Trophoblast cell (in vitro differentiated cells and primary cell): ENCODE results near the gene MAMSTR.
A peak's percentile ranks its signal among the peaks of the same experiment; 100 is the strongest.
"Not testable (repeated sequence)": the region's sequence is repeated elsewhere in the genome, so short reads cannot be mapped to it uniquely, and the experiment has no call there.

Experiments
- DNase-seq, 2 donors: peaks; one replicate each; pipeline ENCODE4 v3.0.0-alpha.2; 2016
- H2AFZ ChIP-seq: 2 replicates; pipeline ENCODE4 v1.6.1; 2013; ENCODE audit warnings: low read length, moderate library complexity, mild to moderate bottlenecking; ENCODE audit not compliant: insufficient read depth, poor library complexity
- H2AK5ac ChIP-seq: 2 replicates; pipeline ENCODE4 v1.6.1; 2013; ENCODE audit warnings: mild to moderate bottlenecking, low read length
- H2BK120ac ChIP-seq: 2 replicates; pipeline ENCODE4 v1.6.1; 2013; ENCODE audit warnings: low read length, mild to moderate bottlenecking, moderate library complexity; ENCODE audit not compliant: insufficient read depth, poor library complexity
- H2BK12ac ChIP-seq: 2 replicates; pipeline ENCODE4 v1.6.1; 2013; ENCODE audit warnings: mild to moderate bottlenecking, low read length, moderate library complexity
- H2BK5ac ChIP-seq: 2 replicates; pipeline ENCODE4 v1.6.1; 2013; ENCODE audit warnings: low read length, low read depth, moderate library complexity, mild to moderate bottlenecking; ENCODE audit not compliant: poor library complexity
- H3K14ac ChIP-seq: 2 replicates; pipeline ENCODE4 v1.6.1; 2013; ENCODE audit warnings: mild to moderate bottlenecking, low read length
- H3K18ac ChIP-seq: 2 replicates; pipeline ENCODE4 v1.6.1; 2013; ENCODE audit warnings: mild to moderate bottlenecking, low read length
- H3K23ac ChIP-seq: 2 replicates; pipeline ENCODE4 v1.6.1; 2013; ENCODE audit warnings: low read length
- H3K27ac ChIP-seq: 2 replicates; pipeline ENCODE4 v1.5.1; 2013; ENCODE audit warnings: low read depth, mild to moderate bottlenecking, inconsistent platforms, low read length, moderate library complexity
- H3K27me3 ChIP-seq: 2 replicates; pipeline ENCODE4 v1.6.1; 2013; ENCODE audit warnings: inconsistent platforms, mild to moderate bottlenecking, low read length, moderate library complexity; ENCODE audit not compliant: insufficient read depth
- H3K36me3 ChIP-seq, 2 experiments: 1 replicate in 1 of 2; 2 replicates in 1 of 2; pipeline ENCODE4 v1.6.1; 2013; ENCODE audit warnings: low read length in 2 of 2, mild to moderate bottlenecking in 2 of 2, moderate library complexity in 1 of 2; ENCODE audit not compliant: insufficient read depth in 2 of 2, control insufficient read depth in 1 of 2
- H3K4ac ChIP-seq: 2 replicates; pipeline ENCODE4 v1.6.1; 2013; ENCODE audit warnings: low read depth, mild to moderate bottlenecking, low read length, moderate library complexity
- H3K4me1 ChIP-seq, 2 experiments: 1 replicate in 1 of 2; 2 replicates in 1 of 2; pipeline ENCODE4 v1.6.1; 2013; ENCODE audit warnings: low read length in 2 of 2, mild to moderate bottlenecking in 2 of 2, moderate library complexity in 1 of 2; ENCODE audit not compliant: insufficient read depth in 2 of 2, control insufficient read depth in 1 of 2
- H3K4me2 ChIP-seq: 2 replicates; pipeline ENCODE4 v1.6.1; 2013; ENCODE audit warnings: inconsistent platforms, mild to moderate bottlenecking, low read length, moderate library complexity
- H3K4me3 ChIP-seq: 2 replicates; pipeline ENCODE4 v1.5.1; 2013; ENCODE audit warnings: mild to moderate bottlenecking, low read depth, low read length, inconsistent platforms
- H3K79me1 ChIP-seq: one replicate; pipeline ENCODE4 v1.6.1; 2013; ENCODE audit warnings: low read length
- H3K79me2 ChIP-seq: 2 replicates; pipeline ENCODE4 v1.6.1; 2013; ENCODE audit warnings: low read length, mild to moderate bottlenecking; ENCODE audit not compliant: control insufficient read depth, insufficient read depth, poor library complexity
- H3K9ac ChIP-seq: 2 replicates; pipeline ENCODE4 v1.6.1; 2013; ENCODE audit warnings: mild to moderate bottlenecking, low read length
- H3K9me3 ChIP-seq: 2 replicates; pipeline ENCODE4 v1.6.1; 2013; ENCODE audit warnings: low read depth, mild to moderate bottlenecking, control low read depth, inconsistent platforms, low read length; ENCODE audit not compliant: insufficient read depth
- H4K12ac ChIP-seq: 2 replicates; pipeline ENCODE4 v1.6.1; 2013; ENCODE audit warnings: low read depth, mild to moderate bottlenecking, low read length, moderate library complexity
- H4K8ac ChIP-seq: 2 replicates; pipeline ENCODE4 v1.6.1; 2013; ENCODE audit warnings: low read depth, mild to moderate bottlenecking, low read length, moderate library complexity
- H4K91ac ChIP-seq: one replicate; pipeline ENCODE4 v1.6.1; 2013; ENCODE audit warnings: low read depth, mild to moderate bottlenecking, low read length, moderate library complexity
- WGBS: extraction: QIAGEN DNeasy Blood & Tissue Kit; methylation state at CpG from one replicate; pipeline ENCODE4 v1.1.7; 2013; ENCODE audit warnings: missing lambda C conversion rate; ENCODE audit not compliant: insufficient read length, insufficient coverage; ENCODE audit errors: extremely low coverage; 5-methylcytosine and 5-hydroxymethylcytosine counted together

Gene MAMSTR

GRCh38 chr19:48696353-48697010, 23.0 kb downstream of the MAMSTR start:
- Histone ChIP-seq H4K8ac (peak overlapping the region; percentile 16), H3K23ac (no peak overlapping the region), H3K14ac (no peak overlapping the region), H3K9me3 (no peaks in the 10 kb centered on the region), H3K18ac (no peak overlapping the region), H3K27me3 (no peaks in the 10 kb centered on the region), H2BK120ac (no peak overlapping the region), H2AFZ (peak overlapping the region; percentile 25), H2BK5ac (no peak overlapping the region), H3K9ac (no peak overlapping the region), H3K4ac (no peak overlapping the region), H3K27ac (no peak overlapping the region), H3K4me3 (peak overlapping the region; percentile 13), H2AK5ac (no peak overlapping the region), H2BK12ac (no peak overlapping the region), H3K79me2 (no peaks in the 10 kb centered on the region), H3K79me1 (no peaks in the 10 kb centered on the region), H4K91ac (no peak overlapping the region), H4K12ac (peak overlapping the region; percentile 72), H3K4me2 (peak overlapping the region; percentile 62), H3K36me3 (no peaks in the 10 kb centered on the region), H3K4me1 (peaks cover 10 to 11% of the 10 kb centered on the region in 2 experiments)
- no peak for DNase-seq
- no CpG with 5 or more reads among the region's 34 CpGs for WGBS

- Histone ChIP-seq H3K4ac (no peak within 1 kb of the TSS), H2BK12ac (no peak within 1 kb of the TSS), H3K14ac (no peak within 1 kb of the TSS), H4K12ac (peak within 1 kb of the TSS; percentile 72), H2BK5ac (no peak within 1 kb of the TSS), H3K79me1 (no peaks in the 10 kb centered on the region), H3K18ac (no peak within 1 kb of the TSS), H3K4me2 (peak within 1 kb of the TSS; percentile 62), H2AFZ (peak within 1 kb of the TSS; percentile 25), H3K23ac (no peak within 1 kb of the TSS), H4K8ac (peak within 1 kb of the TSS; percentile 16), H3K36me3 (no peaks in the 10 kb centered on the region), H2BK120ac (no peak within 1 kb of the TSS), H3K79me2 (no peaks in the 10 kb centered on the region), H3K4me3 (peak within 1 kb of the TSS; percentile 13), H2AK5ac (no peak within 1 kb of the TSS), H3K27ac (no peak within 1 kb of the TSS), H3K9ac (no peak within 1 kb of the TSS), H4K91ac (no peak within 1 kb of the TSS), H3K4me1 (peaks cover 10 to 11% of the 10 kb centered on the region in 2 experiments), H3K27me3 (no peaks in the 10 kb centered on the region), H3K9me3 (no peaks in the 10 kb centered on the region)
- DNase-seq = peak in 1 of 2 donors; percentile 49
- no CpG with 5 or more reads among the region's 16 CpGs for WGBS
Measured at GRCh38 chr19:48695743-48696352, 23.7 kb downstream of the MAMSTR start, which contains the start of gene FUT2. FUT2 (plus strand) TSS chr19:48695971; CDS start chr19:48702957, 6,986 bp downstream.

GRCh38 chr19:48693629-48694028, 25.9 kb downstream of the MAMSTR start:
- not testable (repeated sequence) for H4K12ac ChIP-seq, H3K4me3 ChIP-seq, H3K14ac ChIP-seq, H3K9ac ChIP-seq, H3K4me2 ChIP-seq, H3K9me3 ChIP-seq, H2BK5ac ChIP-seq, H2AFZ ChIP-seq, H3K79me2 ChIP-seq, H3K36me3 ChIP-seq, H3K23ac ChIP-seq, H3K27me3 ChIP-seq, H2AK5ac ChIP-seq, H4K8ac ChIP-seq, H2BK120ac ChIP-seq, H3K18ac ChIP-seq, H3K27ac ChIP-seq, H3K79me1 ChIP-seq, H3K4ac ChIP-seq, DNase-seq, H2BK12ac ChIP-seq, H4K91ac ChIP-seq
- no CpG with 5 or more reads among the region's 9 CpGs for WGBS
- H3K4me1 ChIP-seq = peaks cover 10 to 11% of the 10 kb centered on the region in 2 experiments

GRCh38 chr19:48689449-48689848, 30.1 kb downstream of the MAMSTR start:
- H3K4ac ChIP-seq = no peak overlapping the region
- no peak overlapping the region for H4K12ac ChIP-seq
- DNase-seq = no peak
- H3K27me3 ChIP-seq = no peaks in the 10 kb centered on the region
- H3K4me1 ChIP-seq = no peaks in the 10 kb centered on the region
- no peak overlapping the region for H3K9ac ChIP-seq
- H3K36me3 ChIP-seq = no peaks in the 10 kb centered on the region
- H3K4me2 ChIP-seq = no peak overlapping the region
- WGBS = no CpG with 5 or more reads among the region's 7 CpGs
- H2AK5ac ChIP-seq = no peak overlapping the region
- no peak overlapping the region for H3K27ac ChIP-seq
- H3K14ac ChIP-seq = no peak overlapping the region
- no peaks in the 10 kb centered on the region for H3K79me1 ChIP-seq
- H3K4me3 ChIP-seq = no peak overlapping the region
- H4K91ac ChIP-seq = no peak overlapping the region
- H2BK120ac ChIP-seq = no peak overlapping the region
- no peaks in the 10 kb centered on the region for H3K79me2 ChIP-seq
- no peak overlapping the region for H4K8ac ChIP-seq
- no peak overlapping the region for H2BK5ac ChIP-seq
- H3K18ac ChIP-seq = no peak overlapping the region
- H2AFZ ChIP-seq = no peak overlapping the region
- H2BK12ac ChIP-seq = no peak overlapping the region
- H3K23ac ChIP-seq = no peak overlapping the region
- no peaks in the 10 kb centered on the region for H3K9me3 ChIP-seq
